ENCODE measurements around the gene PITRM1.

Gene PITRM1

DNA sequence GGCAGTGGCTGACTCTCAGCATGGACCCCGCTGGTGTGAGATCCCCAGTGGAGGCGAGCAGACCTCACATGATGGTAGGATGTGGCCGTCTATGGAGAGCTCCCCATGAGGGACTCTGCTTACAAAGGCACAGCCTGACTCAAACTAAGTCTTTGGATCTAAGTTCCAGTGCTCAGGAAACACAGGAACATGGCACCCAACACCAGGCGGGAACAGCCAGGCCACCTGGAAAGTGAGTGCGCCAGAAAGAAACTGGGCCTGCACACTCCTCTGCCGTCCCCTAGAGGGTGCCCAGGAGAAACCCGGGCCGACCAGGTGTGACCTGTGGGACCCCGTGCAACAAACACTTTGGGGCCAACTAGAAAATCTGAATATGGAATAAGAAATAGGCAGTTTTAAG, 10.0 kb downstream of the PITRM1 start:
- no peak for DNase-seq

- no peak for DNase-seq
Measured at GRCh38 chr10:3159152-3159551, 13.4 kb downstream of the PITRM1 start.

GRCh38 chr10:3154666-3155065, 17.9 kb downstream of the PITRM1 start:
- DNase-seq: no peak

- DNase-seq: no peak
Measured at GRCh38 chr10:3152566-3152935, 20.0 kb downstream of the PITRM1 start.

- no peak for DNase-seq
Measured at GRCh38 chr10:3151889-3152565, 20.6 kb downstream of the PITRM1 start.

DNA sequence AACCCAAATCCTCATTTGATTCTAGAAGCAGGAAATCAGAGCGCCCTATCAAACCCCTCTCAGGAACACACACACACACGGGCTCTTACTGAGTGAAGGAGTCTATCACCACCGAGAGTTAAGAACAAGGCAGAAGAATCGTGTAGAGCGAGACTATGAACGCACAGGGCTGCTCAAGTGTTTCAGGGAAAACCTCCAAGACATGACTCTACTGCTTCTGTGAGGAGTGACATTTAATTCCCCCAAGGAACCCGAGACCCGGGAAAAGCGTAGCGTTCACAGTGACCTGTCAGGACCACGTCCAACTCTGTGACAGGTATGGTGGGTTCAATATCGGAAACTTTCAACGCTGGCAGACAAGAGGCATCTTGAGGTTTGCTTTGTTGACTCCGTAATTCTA, 21.6 kb downstream of the PITRM1 start:
- DNase-seq: no peak

GRCh38 chr10:3150366-3150765, 22.2 kb downstream of the PITRM1 start:
- DNase-seq: no peak

DNA sequence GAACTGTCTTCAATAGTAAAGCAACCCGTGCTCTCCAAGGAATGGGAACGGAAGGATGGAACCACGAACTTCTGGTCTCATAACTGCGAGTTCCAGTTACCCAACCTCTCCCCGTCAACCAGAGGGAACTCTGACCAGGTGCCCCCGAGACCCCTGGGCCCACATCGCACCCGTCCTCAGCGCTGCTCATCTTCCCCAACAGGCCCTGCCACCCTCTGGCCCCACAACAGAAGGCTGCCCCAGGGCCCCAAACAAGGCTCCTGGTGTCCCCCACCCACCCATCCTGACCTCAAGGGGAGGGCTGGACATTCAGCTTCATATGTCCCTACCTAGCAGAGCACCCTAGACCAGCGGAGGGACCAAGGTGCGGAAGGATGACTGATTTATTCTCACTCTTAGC, 22.7 kb downstream of the PITRM1 start:
- DNase-seq: no peak

- DNase-seq: no peak
Measured at GRCh38 chr10:3148994-3149393, 23.6 kb downstream of the PITRM1 start.

DNA sequence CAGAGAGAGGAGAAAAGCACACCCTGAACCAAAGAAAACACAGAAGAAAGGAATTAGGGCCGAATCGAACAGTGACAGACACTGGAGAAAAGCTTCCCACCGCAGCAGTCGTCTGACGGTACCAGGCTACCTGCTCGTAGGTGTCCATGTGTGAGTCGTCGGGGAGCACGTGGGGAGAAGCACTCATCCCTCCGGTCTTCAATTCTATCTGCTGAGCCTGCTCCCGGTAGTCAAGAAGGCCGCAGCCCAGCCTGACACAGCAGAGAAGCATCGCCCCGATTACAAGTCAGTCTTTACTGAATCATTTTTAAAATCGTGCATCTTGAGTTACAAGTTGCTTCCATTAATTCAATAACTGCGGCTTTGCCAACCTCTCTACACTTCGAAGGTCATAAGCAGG, 24.5 kb downstream of the PITRM1 start:
- DNase-seq: no peak

- DNase-seq: no peak
Measured at GRCh38 chr10:3147117-3147820, 25.3 kb downstream of the PITRM1 start.

GRCh38 chr10:3146289-3146688, 26.3 kb downstream of the PITRM1 start:
- no peak for DNase-seq

DNA sequence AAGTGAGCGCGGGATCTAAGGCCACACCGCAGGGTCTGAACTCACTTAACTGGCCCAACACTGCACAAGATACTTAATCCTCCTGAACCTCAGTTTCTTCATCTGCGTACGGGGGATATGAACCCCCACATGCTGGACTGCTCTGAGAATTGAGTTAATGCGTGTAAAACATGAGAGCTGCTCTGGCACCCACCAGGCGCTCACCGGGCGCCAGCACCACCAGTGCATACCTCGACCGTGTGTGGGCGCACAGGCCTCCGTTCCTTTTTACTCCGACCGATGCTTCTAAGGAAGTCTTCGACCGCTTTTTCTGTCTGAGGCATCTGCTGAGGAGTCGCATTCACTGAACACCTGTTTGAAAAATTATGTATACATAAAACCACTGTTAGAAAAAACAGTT, 27.2 kb downstream of the PITRM1 start:
- no peak for DNase-seq

DNA sequence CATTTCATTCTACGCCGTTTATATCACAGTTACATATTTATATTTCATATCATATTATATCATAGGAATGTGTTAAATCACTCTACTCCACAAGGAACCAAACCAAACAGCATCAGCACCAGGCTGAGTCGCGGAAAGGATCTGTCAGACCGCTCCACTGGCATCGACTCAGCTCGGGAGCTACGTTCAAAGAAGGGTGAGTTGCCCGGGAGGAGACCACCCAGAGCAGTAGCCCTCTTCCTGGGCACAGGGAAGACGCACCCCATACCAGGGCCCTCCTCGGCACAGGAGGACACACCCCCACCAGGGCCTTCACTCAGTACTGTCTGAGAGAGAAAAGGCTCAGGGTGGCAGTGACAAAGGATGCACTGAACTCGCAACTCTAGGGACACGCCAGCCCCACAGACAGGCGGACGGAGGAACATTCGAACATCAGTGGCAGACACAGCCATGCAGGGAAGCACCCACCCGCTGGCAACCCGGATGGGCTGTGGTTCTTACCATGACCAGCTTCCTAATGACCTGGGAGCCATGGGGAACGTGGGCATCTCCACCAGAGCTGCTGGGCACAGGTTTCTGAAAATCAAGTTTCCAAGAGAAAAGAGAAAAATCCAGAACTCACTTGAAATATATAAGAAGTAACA, 28.7 kb downstream of the PITRM1 start:
- no peak for DNase-seq

DNA sequence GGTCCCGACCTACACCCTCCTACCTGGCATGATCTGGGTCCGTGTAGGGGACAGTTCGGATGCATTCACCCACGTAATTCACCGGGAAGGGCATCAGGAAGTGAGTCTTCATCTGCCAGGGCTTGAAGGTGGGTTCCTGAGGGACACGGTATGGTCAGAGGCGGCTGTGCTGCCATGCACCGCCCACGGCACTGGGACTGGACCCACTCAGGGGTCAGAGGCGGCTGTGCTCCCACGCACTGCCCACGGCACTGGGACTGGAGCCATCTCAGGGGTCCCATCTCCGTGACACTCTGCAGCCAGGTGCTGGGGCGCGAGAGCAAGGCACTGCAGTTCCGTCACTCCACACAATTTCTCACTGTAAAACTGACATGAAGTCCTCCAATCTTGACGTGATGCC, 29.2 kb downstream of the PITRM1 start:
- DNase-seq: no peak

DNA sequence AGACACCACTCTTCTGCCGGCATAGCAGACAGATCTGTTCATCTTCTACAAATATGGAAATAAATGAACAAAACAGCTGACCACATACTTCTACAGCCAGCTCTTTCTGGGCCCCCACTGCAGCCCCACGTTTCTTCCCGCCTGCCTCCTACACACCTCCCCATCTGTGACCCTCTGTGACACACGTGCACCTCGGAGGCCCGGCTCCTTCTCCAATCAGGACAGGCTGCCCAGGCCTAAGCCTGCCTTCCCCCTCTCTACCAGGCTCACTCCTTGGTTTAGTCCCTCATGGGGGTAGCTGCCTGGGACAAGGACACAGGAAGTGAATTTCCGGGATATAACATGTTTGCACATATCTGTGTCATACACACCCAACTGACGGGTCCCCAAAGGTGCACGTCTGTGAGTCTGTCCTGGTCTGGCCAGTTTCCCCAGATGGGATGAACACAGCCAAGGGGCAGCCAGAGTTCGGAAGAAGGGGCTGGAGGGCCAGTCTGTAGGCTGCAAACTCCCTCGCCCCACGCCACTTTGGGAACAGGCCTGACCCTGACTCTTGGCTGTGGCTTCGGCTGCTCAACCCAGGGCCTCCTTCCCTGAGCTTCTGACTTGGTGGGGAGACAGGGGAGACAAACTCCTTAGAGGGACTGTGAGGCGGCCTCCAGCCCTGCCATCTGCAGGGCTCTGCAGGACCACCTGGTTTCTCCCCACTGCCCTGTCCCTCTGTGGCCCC, 30.3 kb downstream of the PITRM1 start:
- no peak for DNase-seq

GRCh38 chr10:3141351-3142005, 31.1 kb downstream of the PITRM1 start:
- no peak for DNase-seq

GRCh38 chr10:3140280-3140679, 32.3 kb downstream of the PITRM1 start:
- no peak for DNase-seq

GRCh38 chr10:3139216-3139910, 33.2 kb downstream of the PITRM1 start:
- DNase-seq: no peak

GRCh38 chr10:3137958-3138726, 34.4 kb downstream of the PITRM1 start:
- no peak for DNase-seq

DNA sequence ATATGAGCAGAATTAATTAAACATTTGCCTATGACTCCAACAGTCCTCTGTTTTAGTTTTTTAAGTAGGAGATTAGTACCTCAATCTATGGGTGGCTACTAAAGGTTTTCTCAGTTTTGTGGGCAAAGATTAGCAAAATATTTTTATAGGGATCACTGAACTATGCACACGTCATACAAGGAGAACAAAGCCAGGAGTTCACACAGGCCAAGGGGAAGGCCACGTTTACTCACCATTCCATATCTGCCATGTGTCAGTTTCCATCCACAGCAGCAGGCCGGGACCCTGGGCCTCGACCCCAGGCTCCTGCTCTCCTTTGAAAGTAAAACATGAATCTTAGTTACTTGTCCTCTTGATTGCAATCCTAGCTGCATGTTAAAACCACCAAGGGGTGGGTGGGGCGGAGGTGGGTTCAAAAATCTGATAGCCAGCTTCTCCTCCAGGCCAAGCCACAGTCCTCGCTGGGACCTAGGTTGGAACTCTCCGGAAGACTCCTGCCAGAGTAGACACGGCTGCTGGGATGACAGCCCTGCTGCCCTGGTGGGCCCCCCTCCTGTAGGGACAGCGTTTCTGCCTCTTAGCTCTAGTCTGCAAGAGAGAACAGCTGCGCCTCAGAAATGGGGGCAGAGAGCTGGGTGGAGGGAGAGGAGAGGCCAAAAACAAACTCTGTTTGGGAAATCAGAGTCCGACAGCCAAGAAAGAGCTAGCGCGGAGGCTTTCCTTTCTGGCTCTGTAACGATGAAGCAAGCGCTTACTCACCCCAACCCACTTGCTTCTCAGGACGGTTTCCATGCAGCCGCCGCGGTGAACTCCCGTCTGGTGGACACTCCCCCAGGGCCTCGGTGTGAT, 35.6 kb downstream of the PITRM1 start:
- no peak for DNase-seq
